CD4-positive, alpha-beta T cell treated with Interleukin-4 for 4 hours (primary cell): Measurements from ENCODE around the gene KIF1B.
"Not testable (repeated sequence)": the region's sequence is repeated elsewhere in the genome, so short reads cannot be mapped to it uniquely, and the experiment has no call there.

Experiments
- DNase-seq: peaks from one replicate; pipeline ENCODE4 v3.0.0-alpha.2; 2020

The KIF1B gene

DNA sequence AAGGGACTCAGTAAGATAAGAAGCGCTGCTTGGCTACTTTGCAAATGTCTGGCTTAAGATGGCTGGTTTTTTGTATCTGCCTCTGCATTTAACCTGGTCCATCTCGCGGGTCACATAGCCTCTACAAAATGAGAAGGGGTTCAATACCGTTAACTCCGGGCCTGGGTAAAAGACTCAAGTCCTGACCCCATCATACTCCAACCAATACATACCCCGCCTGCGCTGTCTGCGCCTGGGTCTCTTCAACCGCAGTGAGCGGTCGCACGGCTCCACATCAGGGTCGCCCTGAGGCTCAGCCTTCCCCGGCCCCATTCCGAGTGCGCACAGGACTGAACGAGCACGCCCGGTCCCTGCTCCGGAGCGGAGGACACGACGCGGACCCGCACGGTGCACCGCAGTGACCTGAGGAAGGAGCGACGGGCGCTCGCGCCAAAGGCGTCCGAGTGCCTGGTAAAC is 187.9 kb downstream of the KIF1B start:
- no peak for DNase-seq

DNA sequence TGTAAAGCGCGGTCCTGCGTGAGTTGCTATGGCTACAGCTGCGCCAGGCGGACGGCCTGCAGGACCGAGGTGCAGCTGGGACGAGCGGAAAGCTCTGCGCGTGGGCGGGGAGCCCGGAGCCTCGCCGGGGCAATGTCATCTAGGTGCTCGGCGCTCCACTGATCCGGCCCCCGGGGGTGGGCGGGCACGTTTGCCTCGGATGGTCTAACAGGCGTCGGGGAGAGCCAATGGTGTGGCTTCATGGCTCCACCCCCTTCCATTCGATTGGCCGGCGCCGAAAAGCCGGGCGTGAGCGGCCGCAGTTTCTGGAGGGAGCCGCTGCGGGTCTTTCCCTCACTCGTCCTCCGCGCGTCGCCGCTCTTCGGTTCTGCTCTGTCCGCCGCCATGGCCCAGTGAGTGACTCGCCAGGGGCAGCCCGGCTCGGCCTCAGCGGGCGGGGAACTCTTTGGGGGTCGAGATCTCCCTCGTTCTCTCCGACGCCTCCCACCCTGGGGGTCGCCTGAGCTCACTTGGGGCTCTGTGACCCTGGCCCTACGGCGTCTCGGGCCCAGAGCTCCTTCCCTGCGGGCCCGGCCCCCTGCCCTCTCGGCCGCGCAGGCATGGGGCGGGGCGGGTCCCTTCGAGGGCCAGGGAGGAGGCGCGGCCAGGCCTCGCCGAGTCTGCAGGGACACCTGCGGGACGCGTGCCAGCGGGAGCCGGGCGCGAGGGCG is 188.5 kb downstream of the KIF1B start, which contains the start of gene PGD:
TSS of gene PGD (plus strand) at position 331 of the 710 bp plus-strand sequence. CDS start at position 385, 54 bp downstream.
- peak; percentile 96 for DNase-seq

DNA sequence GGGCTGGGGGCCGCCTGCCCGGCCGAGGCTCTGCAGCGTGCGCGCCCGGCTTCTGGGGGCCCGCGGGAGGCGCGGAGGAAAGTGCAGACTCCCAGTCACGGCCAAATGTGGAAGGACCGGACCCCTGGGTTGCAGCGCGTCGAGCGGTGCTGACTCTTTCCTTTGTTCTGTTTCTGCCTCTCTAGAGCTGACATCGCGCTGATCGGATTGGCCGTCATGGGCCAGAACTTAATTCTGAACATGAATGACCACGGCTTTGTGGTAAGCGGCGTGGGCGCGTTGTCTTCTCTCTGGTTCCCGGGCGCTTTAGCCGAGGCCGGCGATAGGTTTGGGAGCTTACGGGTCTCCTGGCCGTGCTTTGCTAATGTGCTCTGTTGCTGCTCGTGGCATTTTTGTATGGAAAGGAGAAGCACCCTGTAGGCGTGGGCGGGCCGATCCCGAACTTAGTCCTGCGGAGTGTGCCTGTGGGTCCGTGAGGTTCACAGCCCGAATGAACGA is 189.1 kb downstream of the KIF1B start:
- no peak for DNase-seq

DNA sequence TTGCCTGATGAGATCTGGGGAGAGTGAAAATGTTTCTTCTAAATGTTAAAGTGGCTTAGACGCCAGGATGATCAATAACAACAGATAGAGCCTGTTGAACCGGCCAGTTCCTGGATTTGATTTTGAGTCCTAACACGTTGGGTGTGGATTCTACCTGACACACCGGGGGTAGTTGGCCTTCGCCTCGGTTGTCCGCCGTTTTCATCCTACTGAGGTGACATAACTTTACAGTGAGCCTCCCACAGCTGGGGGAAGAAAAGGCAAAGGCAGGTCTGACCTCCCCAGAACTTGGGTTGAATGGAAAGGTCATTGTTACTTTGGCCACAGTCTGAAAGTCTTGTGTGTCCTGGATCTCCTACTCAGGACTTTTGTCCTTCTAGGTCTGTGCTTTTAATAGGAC is 189.6 kb downstream of the KIF1B start:
- no peak for DNase-seq

GRCh38 chr1:10401281-10401680 is 190.9 kb downstream of the KIF1B start:
- DNase-seq, result no peak

GRCh38 chr1:10402729-10403274 is 192.4 kb downstream of the KIF1B start:
- DNase-seq, result no peak

- DNase-seq, result no peak
Observed at GRCh38 chr1:10407201-10407600, 196.8 kb downstream of the KIF1B start.

- no peak for DNase-seq
Observed at GRCh38 chr1:10415211-10415930, 205.0 kb downstream of the KIF1B start.

GRCh38 chr1:10415967-10416366 is 205.6 kb downstream of the KIF1B start:
- not testable (repeated sequence) for DNase-seq

DNA sequence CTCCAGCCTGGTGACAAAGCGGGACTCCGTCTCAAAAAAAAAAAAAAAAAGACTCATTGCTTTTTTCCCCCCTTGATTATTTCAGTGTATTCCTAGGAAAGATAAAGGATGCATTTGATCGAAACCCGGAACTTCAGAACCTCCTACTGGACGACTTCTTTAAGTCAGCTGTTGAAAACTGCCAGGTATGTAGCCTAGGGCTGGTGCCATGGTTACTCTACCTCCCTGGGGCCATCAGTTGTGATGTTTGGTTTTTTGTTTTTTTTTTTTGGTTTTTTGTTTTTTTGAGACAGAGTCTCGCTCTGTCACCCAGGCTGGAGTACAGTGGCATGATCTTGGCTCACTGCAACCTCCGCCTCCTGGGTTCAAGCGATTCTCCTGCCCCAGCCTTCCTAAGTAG is 208.4 kb downstream of the KIF1B start:
- DNase-seq, result not testable (repeated sequence)

GRCh38 chr1:10419351-10419750 is 209.0 kb downstream of the KIF1B start:
- no peak for DNase-seq

DNA sequence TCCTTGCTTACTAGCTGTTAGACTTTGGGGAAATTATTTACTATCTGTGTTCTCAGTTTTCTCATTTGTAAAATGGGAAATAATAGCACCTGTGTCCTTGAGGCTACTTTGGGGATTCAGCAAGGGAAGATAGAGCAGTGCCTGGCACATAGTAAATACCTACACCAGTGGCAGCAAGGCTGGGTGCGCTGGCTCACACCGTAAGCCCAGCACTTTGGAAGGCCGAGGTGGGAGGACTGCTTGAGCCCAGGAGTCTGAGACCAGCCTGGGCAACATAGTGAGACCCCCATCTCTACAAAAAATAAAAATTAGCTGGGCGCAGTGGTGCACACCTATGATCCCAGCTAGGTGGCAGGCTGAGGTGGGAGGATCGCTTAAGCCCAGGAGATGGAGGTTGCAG is 211.3 kb downstream of the KIF1B start:
- no peak for DNase-seq

- no peak for DNase-seq
Observed at GRCh38 chr1:10424034-10424433, 213.7 kb downstream of the KIF1B start.

GRCh38 chr1:10424651-10425050 is 214.3 kb downstream of the KIF1B start:
- DNase-seq, result no peak

- DNase-seq, result not testable (repeated sequence)
Observed at GRCh38 chr1:10425826-10426534, 215.6 kb downstream of the KIF1B start.

- not testable (repeated sequence) for DNase-seq
Observed at GRCh38 chr1:10426535-10426848, 216.1 kb downstream of the KIF1B start.

- DNase-seq, result no peak
Observed at GRCh38 chr1:10428984-10429383, 218.6 kb downstream of the KIF1B start.

GRCh38 chr1:10429868-10430215 is 219.5 kb downstream of the KIF1B start:
- peak; percentile 6 for DNase-seq

- peak; percentile 86 for DNase-seq
Observed at GRCh38 chr1:10430216-10431069, 220.1 kb downstream of the KIF1B start, which contains the start of gene CENPS. TSS of gene CENPS (plus strand) at chr1:10430433. CDS start at chr1:10430518, 85 bp downstream.
